Skeletal muscle tissue (tissue), 4 donors: ENCODE measurements around the gene SCARF2. TPM values are rescaled to one million over a fixed set of nuclear protein-coding genes. Genes with fewer than 3 reads are reported as not detected.

Source experiments
- H3K27ac ChIP-seq: one replicate; pipeline ENCODE4 v1.7.0; 2013; ENCODE audit warnings: mild to moderate bottlenecking, low read depth, low read length, inconsistent platforms
- H3K27me3 ChIP-seq, 3 donors: one replicate each; pipeline ENCODE4 v1.7.0; 2013; ENCODE audit warnings: low read length in 3 of 3; ENCODE audit not compliant: control insufficient read depth in 3 of 3, insufficient read depth in 3 of 3
- H3K36me3 ChIP-seq, 3 donors: one replicate each; pipeline ENCODE4 v1.7.0; 2013; ENCODE audit warnings: low read length in 3 of 3; ENCODE audit not compliant: control insufficient read depth in 3 of 3, insufficient read depth in 3 of 3
- H3K4me1 ChIP-seq, 3 donors: one replicate each; pipeline ENCODE4 v1.7.0; 2013; ENCODE audit warnings: low read length in 3 of 3, mild to moderate bottlenecking in 3 of 3; ENCODE audit not compliant: control insufficient read depth in 3 of 3, insufficient read depth in 3 of 3
- H3K4me3 ChIP-seq, 3 donors: one replicate each; pipeline ENCODE4 v1.7.0; 2013; ENCODE audit warnings: low read length in 3 of 3
- H3K9ac ChIP-seq, 3 donors: one replicate each; pipeline ENCODE4 v1.7.0; 2013; ENCODE audit warnings: low read length in 3 of 3, mild to moderate bottlenecking in 3 of 3, moderate library complexity in 2 of 3, low read depth in 1 of 3
- H3K9me3 ChIP-seq, 3 donors: one replicate each; pipeline ENCODE4 v1.7.0; 2013; ENCODE audit warnings: low read length in 3 of 3; ENCODE audit not compliant: control insufficient read depth in 3 of 3
- total RNA-seq: library from RNA; depleted of rRNA; stranded (reverse); fragments of >200 nt; gene quantifications from one replicate; pipeline ENCODE4 v1.2.3, GENCODE V29; 2014
- donor health status: Osteomylitis.

SCARF2 gene
- total RNA-seq, 1 donor from 2014 or later, result 7.8 TPM

- H3K36me3 ChIP-seq, result peaks cover 13 to 15% (median 13%) of the 10 kb centered on the region in 3 donors
- H3K27me3 ChIP-seq, result no peaks in the 10 kb centered on the region
- H3K27ac ChIP-seq, result peak overlapping the region; percentile 58
- H3K4me1 ChIP-seq, result peaks cover 12 to 21% (median 20%) of the 10 kb centered on the region in 3 donors
- no peaks in the 10 kb centered on the region for H3K9me3 ChIP-seq
- no peak overlapping the region for H3K4me3 ChIP-seq
- no peak overlapping the region for H3K9ac ChIP-seq
Measured at GRCh38 chr22:20463324-20464095, 25.9 kb upstream of the SCARF2 start.

- no peaks in the 10 kb centered on the region for H3K27me3 ChIP-seq
- peaks cover 12 to 22% (median 20%) of the 10 kb centered on the region in 3 donors for H3K4me1 ChIP-seq
- peak overlapping the region in 1 of 3 donors; percentile 9 for H3K9ac ChIP-seq
- no peak overlapping the region for H3K4me3 ChIP-seq
- no peak overlapping the region for H3K27ac ChIP-seq
- peaks cover 25 to 26% (median 25%) of the 10 kb centered on the region in 3 donors for H3K36me3 ChIP-seq
- no peaks in the 10 kb centered on the region for H3K9me3 ChIP-seq
Measured at GRCh38 chr22:20459862-20460261, 22.2 kb upstream of the SCARF2 start.

- Histone ChIP-seq H3K27ac (no peak overlapping the region), H3K36me3 (peaks cover 18 to 21% (median 19%) of the 10 kb centered on the region in 3 donors), H3K27me3 (no peaks in the 10 kb centered on the region), H3K9ac (no peak overlapping the region), H3K4me3 (no peak overlapping the region), H3K9me3 (no peaks in the 10 kb centered on the region), H3K4me1 (peaks cover 12 to 19% (median 16%) of the 10 kb centered on the region in 3 donors)
Measured at GRCh38 chr22:20459152-20459542, 21.5 kb upstream of the SCARF2 start.

GRCh38 chr22:20458530-20459151 lies 21.0 kb upstream of the SCARF2 start:
- Histone ChIP-seq H3K4me3 (no peak overlapping the region), H3K9me3 (no peaks in the 10 kb centered on the region), H3K9ac (no peak overlapping the region), H3K4me1 (peaks cover 8 to 14% (median 11%) of the 10 kb centered on the region in 3 donors), H3K36me3 (peaks cover 16 to 21% (median 18%) of the 10 kb centered on the region in 3 donors), H3K27ac (no peak overlapping the region), H3K27me3 (no peaks in the 10 kb centered on the region)

- H3K27me3 ChIP-seq, result no peaks in the 10 kb centered on the region
- H3K4me3 ChIP-seq, result no peak overlapping the region
- H3K9me3 ChIP-seq, result no peaks in the 10 kb centered on the region
- H3K36me3 ChIP-seq, result peaks cover 16 to 21% (median 18%) of the 10 kb centered on the region in 3 donors
- no peak overlapping the region for H3K27ac ChIP-seq
- H3K9ac ChIP-seq, result no peak overlapping the region
- H3K4me1 ChIP-seq, result peaks cover 0 to 5% (median 3%) of the 10 kb centered on the region in 3 donors
Measured at GRCh38 chr22:20457506-20458240, 20.0 kb upstream of the SCARF2 start.

- Histone ChIP-seq H3K9me3 (no peaks in the 10 kb centered on the region), H3K9ac (peak overlapping the region in 1 of 3 donors; percentile 17), H3K4me1 (peaks cover 0 to 5% (median 0%) of the 10 kb centered on the region in 3 donors), H3K36me3 (peaks cover 21 to 26% (median 22%) of the 10 kb centered on the region in 3 donors), H3K27me3 (no peaks in the 10 kb centered on the region), H3K4me3 (no peak overlapping the region), H3K27ac (no peak overlapping the region)
Measured at GRCh38 chr22:20456722-20457076, 19.1 kb upstream of the SCARF2 start.

GRCh38 chr22:20456064-20456721 lies 18.6 kb upstream of the SCARF2 start:
- H3K9ac ChIP-seq, result peak overlapping the region in 1 of 3 donors; percentile 17
- no peak overlapping the region for H3K4me3 ChIP-seq
- peaks cover 0 to 5% (median 0%) of the 10 kb centered on the region in 3 donors for H3K4me1 ChIP-seq
- H3K36me3 ChIP-seq, result peaks cover 24 to 31% (median 24%) of the 10 kb centered on the region in 3 donors
- no peaks in the 10 kb centered on the region for H3K9me3 ChIP-seq
- no peak overlapping the region for H3K27ac ChIP-seq
- no peaks in the 10 kb centered on the region for H3K27me3 ChIP-seq

- Histone ChIP-seq H3K36me3 (peaks cover 24 to 27% (median 24%) of the 10 kb centered on the region in 3 donors), H3K27ac (no peak overlapping the region), H3K27me3 (no peaks in the 10 kb centered on the region), H3K9ac (no peak overlapping the region), H3K4me3 (no peak overlapping the region), H3K4me1 (peaks cover 0 to 5% (median 0%) of the 10 kb centered on the region in 3 donors), H3K9me3 (no peaks in the 10 kb centered on the region)
Measured at GRCh38 chr22:20455709-20456063, 18.1 kb upstream of the SCARF2 start.

- no peak overlapping the region for H3K27ac ChIP-seq
- no peak overlapping the region for H3K4me3 ChIP-seq
- peaks cover 21 to 24% (median 22%) of the 10 kb centered on the region in 3 donors for H3K36me3 ChIP-seq
- H3K4me1 ChIP-seq, result no peaks in the 10 kb centered on the region
- no peaks in the 10 kb centered on the region for H3K9me3 ChIP-seq
- H3K9ac ChIP-seq, result no peak overlapping the region
- no peaks in the 10 kb centered on the region for H3K27me3 ChIP-seq
Measured at GRCh38 chr22:20453222-20453621, 15.6 kb upstream of the SCARF2 start.
